Uterine smooth muscle cell (primary cell): Measurements from ENCODE around the gene TMEM51. TPM values are rescaled to one million over a fixed set of nuclear protein-coding genes. Genes with fewer than 3 reads are reported as not detected.

Experiments used
- total RNA-seq: library from RNA; depleted of rRNA; stranded (reverse); fragments of >200 nt; gene quantifications from 2 replicates; pipeline ENCODE4 v1.2.3, GENCODE V29; 2014

The TMEM51 gene
- total RNA-seq = 7.9 and 11.5 TPM in 2 replicates

GRCh38 chr1:15153184-15153841, at the start of gene TMEM51:
Gene TMEM51, plus strand, starts transcription at chr1:15153747. Its CDS starts 61,341 bp downstream, at chr1:15215088.

GRCh38 chr1:15246960-15247614, 93.5 kb downstream of the TMEM51 start, which contains the start of gene FHAD1:
Gene FHAD1, plus strand, starts transcription at chr1:15247223. Its CDS starts 4,562 bp downstream, at chr1:15251785.

Other genes with a start within 250 kb of the TMEM51 start
- gene FHAD1, start 93.5 kb downstream of the TMEM51 start, total RNA-seq = 0.50 and 0.55 TPM in 2 replicates